GM18873 (cell line): ENCODE data around the gene RNF208.
"Not testable (repeated sequence)": the region's sequence is repeated elsewhere in the genome, so short reads cannot be mapped to it uniquely, and the experiment has no call there.

Source experiments
- ATAC-seq: cut with Tn5 transposase; IDR thresholded peaks from one replicate; pipeline ENCODE4 v1.9.1; 2021; ENCODE audit warnings: mild to moderate bottlenecking, moderate library complexity, moderate number of reproducible peaks; ENCODE audit not compliant: unreplicated experiment, low FRiP score

The RNF208 gene

DNA sequence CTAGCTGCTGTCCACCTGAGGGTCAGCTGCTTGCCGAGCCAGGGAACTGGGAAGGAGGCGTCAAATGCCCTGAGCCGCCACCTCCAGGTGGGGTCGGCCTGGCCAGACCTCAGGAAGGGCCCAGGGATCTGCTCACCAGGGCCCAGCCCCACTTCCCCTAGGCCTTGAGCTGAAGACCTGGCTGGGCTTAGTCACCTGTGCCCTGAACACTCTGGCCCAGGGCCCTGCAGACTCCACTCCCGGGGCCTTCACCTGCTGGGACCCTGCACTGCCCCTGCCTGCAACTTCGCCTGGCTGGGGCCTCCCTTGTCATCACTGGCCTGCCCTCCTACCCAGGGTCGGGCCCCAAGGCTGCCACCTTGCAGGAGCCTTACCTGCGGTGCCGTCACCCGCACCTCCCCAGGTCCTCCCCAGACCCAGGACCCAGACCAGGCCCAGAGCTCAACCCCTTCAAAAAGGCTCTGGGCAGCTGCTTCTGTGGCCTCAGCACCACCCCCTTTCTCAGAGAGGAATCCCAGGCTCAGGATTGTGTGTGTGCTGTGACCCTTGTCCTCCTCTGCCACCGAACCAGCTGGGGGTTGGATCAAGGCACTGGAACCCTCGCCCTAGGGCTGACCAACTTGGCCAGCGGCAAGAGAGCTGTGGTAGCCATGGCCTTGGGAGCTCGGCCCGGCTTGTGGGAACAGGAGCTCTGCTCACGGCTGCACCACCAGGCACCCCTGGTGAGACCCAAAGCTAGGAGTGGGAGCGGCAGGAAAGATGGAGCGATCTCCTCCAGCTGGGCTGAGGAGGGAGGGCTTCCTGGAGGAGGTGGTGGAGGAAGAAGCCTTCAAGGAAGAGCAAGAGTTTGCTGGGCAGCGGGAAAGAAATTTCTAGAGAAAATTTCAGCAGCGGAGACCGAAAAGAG, 31.9 kb upstream of the RNF208 start:
- no peak for ATAC-seq

DNA sequence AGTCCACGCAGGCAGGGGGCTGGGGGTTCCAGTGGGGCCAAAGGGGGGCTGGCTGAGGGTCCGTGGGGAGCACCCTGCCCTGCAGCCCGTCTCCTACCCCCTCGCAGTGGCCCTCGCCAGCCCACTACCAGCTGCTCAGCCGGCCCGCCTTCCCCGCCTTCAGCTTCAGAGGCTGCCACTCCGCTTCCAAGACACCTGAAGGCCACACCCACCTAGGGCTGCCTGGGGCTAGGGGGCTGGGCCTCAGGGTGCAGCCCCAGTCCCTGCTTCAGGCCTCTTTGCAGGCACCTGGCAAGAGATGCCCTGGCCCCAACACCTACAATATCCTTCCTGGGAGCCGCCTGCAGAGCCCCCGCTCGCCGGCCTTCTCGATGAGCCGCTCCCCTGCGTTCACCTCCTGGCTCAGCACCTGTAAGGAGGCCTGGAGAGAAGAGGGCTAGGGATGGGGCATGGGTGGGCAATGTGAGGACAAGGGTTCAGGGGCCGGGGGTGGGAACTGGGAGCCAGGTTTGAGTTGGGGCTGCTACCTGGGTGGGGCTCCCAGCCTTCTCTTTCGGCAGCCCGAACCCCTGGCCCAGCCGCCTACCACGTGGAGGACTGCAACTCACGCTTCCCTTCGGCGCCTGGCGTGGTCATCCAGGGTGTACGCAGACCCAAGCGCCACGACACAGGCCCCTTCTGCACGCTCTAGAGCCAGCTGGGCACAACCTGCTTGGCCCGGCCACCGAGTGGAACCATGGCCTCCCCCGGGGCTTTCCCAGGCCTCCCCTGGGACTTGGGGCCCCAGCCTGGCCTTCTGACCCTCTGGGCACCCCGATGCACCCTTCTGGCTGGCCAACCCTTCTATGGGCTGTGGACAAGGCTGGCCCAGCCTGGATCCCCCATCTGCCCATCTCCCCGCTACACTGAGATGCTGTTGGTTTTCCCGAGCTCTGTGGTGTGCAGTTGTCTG, 30.8 kb upstream of the RNF208 start:
- no peak for ATAC-seq

DNA sequence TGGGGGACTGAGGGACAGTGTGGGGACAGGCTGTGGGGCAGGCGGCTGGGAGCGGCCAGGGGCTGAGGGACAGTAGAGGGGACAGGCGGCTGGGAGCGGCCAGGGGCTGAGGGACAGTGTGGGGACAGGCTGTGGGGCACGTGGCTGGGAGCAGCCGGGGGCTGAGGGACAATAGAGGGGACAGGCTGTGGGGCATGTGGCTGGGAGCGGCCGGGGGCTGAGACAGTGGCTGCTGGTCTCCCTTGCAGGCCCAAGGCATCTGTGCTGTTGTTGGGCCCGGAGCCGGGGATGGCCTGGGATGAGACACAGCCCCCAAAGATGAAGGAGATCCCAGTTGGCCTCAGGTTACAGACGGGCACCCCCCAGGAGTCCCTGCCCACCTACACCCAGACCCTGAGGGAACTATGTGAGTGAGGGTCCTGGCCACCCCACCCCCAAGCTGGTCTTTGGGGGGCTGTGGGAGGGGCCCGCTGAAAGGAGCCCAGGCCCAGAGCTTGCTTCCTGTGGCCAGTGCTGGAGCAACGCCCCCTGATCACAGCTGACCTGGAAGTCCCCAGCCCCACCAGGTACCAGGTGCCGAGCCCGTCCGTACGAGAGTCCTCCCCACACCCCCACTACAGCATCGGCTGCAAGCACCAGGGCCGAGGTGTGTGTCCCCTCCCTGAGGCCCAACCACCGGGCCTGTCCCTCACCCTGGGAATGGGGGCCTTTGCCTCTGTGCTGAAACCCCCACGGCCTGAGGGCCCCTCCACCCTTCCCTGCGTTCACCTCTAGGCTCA, 29.6 kb upstream of the RNF208 start:
- no peak for ATAC-seq

DNA sequence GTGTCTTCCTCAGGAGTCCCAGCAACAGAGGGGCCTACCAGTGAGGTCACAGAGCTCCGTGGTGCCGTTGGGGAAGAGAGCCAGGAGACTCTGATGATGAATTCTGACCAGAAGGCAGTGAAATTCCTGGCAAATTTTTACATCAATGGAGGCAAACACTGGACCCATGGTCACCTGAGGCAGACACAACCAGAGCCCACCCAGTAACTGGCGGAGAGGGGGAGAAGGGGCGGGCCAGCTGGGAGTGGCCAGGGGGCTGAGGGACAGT, 29.1 kb upstream of the RNF208 start, which contains the start of gene STPG3:
TSS of gene STPG3 (plus strand) at position 93 of the 268 bp plus-strand sequence. CDS start at position 94, 1 bp downstream.
- ATAC-seq: no peak

DNA sequence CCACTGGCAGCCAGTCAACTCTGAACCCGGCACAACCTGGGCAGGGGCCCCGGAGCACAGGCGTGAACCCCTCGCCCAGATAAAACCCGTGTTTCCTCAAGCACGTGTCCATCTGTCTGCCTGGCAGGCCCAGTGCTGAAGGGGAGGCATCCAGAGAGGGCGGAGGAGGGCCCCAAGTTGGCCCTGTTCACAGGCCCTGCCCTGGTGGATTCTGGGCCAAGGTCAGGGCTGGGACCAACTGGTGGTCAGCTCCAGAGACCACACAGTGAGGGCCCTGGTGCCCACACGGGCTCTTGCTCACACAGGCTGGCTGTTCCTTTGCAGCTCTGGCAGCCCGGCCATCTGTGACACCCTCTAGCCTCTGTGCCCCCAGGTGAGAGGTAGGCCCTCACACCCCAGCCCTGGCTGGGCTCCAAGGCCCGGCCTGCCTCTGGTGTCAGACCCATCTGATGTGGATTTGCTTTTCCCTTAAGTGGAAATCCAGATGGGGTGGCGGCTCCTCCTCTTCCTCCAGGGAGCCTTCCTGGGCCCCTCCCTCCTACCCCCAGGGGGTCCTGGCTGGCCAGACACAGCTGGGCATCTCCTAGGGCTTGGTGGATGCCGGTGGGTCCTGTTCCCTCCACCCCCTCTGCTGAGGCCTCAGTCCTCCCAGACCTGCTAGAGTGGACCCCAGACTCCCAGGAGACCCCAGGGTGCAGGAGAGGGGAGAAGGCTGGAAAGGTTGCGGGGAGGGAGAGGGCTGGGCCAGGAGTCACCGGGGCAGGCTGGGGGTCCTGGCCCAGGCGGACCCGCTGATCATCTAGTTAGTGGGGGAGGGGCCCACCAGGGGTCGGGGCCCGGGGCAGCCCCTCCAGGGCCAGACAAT, 28.5 kb upstream of the RNF208 start:
- no peak for ATAC-seq

DNA sequence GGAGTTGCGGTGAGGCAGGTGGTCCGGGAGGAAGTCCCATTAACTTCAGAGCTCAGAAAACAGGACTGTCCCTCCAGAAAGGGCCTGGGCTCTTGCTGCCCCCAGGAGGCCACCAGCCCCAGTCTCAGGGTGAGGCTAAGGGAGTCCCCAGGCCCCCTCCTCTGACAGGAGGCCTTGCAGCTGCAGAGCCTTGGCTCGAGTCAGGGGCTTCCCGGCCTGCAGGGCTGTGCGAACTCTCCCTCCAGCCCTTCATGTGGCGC, 25.8 kb upstream of the RNF208 start:
- no peak for ATAC-seq

DNA sequence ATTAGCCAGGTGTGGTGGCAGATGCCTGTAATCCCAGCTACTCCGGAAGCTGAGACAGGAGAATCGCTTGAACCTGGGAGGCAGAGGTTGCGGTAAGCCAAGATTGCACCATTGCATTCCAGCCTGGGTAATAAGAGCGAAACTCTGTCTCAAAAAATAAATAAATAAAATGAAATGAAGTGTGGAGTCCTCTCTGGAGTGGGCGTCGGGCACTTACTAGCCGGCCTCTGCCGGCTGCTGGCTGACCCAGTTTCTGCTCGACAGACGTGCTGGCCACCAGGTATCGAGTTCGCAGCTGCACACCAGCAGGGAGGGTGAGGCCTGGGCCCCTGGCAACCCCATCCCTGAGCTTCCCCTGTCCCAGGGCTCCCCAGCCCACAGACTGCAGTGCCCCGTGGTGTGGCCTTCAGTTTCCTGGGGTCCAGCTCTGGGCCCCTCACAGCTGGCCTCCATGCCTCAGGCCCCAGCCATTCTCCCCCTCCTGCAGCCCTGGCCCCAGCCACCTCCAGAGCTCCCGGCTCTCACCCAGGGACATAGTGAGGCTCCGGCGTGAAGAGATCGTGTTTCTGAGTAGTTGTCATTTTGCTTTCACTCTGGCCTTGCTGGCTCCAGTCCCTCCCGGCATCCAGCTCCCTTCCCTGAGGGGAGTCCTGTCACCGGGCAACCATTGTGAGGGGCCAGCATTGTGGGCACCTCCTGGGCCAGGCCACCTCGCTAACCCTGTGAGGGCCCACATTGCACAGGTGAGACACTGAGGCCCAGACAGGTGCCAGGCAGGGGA, 25.3 kb upstream of the RNF208 start:
- no peak for ATAC-seq

DNA sequence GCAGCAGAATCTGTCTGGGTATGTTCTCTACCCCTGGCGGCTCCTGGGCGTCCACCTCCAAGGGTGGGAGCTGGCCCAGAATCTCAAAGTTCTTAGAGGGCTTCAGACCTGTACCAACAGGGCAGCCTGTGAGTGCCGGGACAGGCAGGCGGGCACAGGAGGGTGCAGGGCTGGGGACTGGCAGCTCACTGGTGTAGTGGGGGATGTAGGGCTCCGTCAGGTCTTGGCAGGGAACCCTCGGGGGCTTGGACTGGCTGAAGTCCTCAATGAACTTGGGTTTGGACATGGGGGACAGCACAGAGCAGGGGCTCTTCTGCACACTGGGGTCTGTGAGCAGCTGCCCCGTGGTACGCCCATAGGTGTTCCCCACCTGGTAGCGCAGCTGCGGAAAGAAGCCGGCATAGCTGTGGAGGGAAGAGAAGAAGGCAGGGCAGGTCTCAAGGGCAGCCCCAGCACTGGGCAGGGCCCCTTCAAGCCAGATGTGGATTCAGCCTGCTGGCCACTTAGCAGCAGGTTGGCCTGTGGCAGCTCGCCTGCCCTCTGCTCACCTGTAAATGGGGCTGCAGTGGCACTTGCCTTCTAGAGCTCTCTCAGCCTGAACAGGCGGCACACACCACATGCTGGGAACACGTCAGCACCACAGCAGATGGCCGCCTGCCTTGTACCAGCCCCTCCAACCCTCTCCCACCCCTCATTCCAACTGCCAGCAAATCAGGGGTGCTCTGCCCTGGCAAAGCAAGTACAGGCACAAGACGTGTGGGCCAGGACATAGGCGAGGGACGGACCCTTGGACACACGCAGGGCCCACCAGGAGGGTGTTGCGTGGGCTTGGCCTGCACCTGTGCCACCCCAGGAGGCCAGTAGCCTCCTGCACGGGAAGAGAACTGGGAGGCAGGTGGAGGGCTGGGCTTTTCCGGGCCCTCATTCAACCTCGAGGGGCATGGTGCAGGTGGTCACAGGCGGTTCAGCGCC, 23.7 kb upstream of the RNF208 start:
- ATAC-seq: no peak

DNA sequence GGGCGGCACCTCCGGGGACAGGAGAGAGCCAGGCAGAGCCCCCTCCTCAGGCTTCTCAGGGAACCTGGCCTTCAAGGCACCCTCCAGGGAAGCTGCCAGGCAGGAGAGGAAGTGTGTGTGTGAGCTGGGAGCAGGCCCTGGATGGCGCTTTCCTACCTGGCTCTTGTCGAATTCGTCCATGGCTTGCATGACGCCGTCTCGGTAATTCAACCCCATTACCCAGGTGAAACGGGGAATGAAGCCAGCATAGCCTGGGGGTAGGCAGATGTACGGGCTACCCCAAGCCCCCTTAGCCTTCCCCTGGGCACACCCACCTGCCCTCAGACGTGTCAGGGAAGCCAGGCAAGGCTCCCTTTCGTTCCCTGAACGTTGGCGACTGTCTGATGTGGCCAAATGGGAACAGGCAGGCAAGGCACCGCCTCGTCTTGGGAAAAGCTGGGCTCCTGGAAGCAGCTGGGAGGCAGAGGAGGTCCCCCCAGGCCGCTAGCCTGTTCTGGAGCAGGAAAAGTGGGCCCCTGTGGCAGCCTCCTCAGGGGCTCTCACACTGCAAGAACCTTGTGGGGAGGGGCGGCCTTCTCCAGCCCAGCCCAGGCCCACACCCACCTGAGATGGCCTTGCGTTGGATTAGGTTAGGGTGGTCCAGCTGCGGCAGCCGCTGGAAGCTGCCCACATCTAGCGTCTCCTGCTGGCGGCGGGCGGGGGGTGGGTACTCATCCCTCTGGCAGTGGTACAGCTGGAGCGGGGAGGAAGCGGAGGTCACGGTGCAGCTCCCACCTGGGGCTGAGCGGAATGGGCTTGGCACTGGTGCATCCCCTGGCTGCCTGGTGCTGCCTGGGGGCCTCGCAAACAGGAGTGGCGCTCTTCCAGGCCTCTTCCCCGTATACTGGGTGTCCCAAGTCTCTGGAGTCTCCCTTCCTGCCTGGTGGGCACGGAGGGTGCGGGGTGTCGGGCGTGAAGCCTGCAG, 22.7 kb upstream of the RNF208 start:
- no peak for ATAC-seq

DNA sequence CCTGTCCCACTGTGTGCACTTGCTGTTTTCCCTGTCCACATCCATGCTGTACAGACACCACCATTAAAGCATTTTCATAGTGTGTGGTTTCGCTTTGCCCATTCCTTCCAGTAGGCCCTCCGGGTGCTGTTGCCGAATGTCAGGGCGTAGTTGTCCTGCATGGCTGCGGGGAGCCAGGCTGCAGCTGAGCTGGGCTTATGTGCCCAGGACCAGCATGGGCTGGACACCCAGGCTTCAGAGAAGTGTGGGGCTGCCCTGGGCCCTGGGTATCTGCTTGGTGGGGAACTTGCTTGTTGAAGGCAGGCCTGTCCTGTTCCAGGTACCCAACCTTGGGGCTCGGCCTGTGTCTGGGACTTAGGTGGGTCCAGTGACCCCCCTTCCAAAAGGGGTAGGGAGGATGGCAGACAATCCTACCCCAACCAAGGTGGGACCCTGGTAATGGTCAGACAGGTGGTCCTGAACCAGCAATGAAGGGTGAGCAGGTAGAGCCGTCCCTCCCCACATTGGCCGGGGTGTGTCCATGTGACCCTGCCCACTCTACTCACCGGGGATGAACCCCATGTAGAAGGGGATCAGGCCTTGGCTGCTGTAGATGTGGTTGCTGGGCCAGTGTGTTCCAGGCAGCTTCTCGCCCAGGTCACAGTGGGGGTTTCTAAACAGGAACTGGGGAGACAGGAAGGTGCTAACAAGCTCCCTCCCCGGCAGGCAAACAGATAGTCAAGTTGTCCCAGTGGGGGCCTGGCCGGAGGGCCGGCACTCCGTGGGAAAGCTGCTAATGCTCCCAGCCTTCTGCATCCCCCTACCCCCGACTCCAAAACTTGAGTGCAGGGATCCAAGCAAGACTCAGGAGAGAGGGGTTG, 21.8 kb upstream of the RNF208 start:
- ATAC-seq: no peak

DNA sequence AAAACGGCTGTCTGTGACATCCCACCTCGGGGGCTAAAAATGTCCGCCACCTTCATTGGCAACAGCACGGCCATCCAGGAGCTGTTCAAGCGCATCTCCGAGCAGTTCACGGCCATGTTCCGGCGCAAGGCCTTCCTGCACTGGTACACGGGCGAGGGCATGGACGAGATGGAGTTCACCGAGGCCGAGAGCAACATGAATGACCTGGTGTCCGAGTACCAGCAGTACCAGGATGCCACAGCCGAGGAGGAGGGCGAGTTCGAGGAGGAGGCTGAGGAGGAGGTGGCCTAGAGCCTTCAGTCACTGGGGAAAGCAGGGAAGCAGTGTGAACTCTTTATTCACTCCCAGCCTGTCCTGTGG, 21.2 kb upstream of the RNF208 start:
- not testable (repeated sequence) for ATAC-seq

DNA sequence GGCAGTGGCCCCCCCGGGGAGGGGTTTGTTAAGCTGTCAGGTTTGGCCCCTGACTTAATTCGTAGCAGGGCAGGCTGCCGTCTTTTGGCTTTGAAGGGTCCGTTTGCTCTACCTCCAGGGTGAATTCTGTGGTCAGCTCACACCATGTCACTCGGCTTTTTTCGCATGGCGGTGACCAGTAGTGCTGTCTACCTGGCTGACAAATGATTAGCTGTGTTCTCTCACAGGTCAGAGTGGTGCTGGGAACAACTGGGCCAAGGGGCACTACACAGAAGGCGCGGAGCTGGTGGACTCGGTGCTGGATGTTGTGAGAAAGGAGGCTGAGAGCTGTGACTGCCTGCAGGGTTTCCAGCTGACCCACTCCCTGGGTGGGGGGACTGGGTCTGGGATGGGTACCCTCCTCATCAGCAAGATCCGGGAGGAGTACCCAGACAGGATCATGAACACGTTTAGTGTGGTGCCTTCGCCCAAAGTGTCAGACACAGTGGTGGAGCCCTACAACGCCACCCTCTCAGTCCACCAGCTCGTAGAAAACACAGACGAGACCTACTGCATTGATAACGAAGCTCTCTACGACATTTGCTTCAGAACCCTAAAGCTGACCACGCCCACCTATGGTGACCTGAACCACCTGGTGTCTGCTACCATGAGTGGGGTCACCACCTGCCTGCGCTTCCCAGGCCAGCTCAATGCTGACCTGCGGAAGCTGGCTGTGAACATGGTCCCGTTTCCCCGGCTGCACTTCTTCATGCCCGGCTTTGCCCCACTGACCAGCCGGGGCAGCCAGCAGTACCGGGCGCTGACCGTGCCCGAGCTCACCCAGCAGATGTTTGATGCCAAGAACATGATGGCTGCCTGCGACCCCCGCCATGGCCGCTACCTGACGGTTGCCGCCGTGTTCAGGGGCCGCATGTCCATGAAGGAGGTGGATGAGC, 20.5 kb upstream of the RNF208 start:
- ATAC-seq: no peak

DNA sequence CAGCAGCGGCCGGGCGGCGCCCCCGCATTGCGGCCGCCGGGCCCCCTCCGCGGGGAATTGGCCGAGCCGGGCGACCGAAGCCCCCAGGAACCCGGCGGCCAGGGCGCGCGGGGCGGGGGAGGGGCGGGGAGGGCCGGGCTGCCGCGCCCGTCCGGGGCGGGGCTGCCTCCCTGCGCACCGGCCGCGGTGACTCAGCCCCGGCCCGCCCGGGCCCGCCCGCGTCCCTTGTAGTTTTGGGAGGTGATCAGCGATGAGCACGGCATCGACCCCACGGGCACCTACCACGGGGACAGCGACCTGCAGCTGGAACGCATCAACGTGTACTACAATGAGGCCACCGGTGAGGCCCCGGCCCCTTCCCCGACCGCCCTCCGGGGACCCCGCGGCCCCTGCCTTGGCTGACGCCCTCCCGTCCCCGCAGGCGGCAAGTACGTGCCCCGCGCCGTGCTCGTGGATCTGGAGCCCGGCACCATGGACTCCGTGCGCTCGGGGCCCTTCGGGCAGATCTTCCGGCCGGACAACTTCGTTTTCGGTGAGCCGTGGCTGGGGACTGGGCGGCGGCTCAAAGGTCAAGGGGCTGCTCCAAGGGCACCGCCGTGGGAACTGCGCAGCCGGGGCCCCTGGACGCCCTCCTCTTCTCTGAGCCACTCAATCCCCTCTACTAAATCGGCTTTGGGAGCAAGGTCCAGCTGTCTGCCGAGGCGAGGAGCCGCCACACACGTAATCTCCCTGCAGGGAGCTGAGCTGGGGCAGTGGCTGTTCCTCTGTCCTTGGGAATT, 19.6 kb upstream of the RNF208 start:
- ATAC-seq: peak; percentile 3

DNA sequence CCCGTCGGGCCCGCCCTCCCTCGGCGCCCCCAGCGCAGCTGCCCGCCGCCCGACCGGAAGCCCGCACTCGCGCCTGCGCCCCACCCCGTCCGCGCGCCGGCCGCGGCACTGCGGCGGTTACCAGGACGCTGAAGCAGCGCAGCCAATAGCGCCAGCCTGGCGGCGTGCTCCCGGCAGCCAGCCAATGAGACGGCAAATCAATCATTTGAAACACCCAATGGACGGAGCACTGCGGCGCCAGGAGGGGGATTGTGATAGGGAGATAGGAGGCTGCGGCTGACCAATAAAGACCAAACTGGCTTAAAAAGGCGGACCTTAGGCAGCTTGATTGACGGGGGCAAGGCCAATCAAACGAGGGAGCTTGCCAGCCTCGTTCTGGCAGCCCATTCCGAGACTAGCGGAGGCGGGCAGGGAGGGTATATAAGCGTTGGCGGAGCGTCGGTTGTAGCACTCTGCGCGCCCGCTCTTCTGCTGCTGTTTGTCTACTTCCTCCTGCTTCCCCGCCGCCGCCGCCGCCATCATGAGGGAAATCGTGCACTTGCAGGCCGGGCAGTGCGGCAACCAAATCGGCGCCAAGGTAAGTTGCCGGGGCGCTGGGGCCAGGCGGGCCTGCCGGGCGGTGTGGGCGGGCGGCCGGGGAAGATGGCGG, 18.9 kb upstream of the RNF208 start, which contains the start of gene TUBB4B:
TSS of gene TUBB4B (plus strand) at position 447 of the 649 bp plus-strand sequence. CDS start at position 521, 74 bp downstream.
- ATAC-seq: peak; percentile 77
